Bronchial epithelial cell (primary cell): ENCODE data around the gene HIRA. TPM values are rescaled to one million over a fixed set of nuclear protein-coding genes. Genes with fewer than 3 reads are reported as not detected.

Source experiments
- DNase-seq: peaks from one replicate; pipeline ENCODE4 v3.0.0-alpha.2; 2010; ENCODE audit warnings: low read depth
- FAIRE-seq: peaks from 2 replicates; lab custom pipeline; 2011; peaks lifted over from hg19 to GRCh38; lab: Jason Lieb, UNC
- H3K27me3 ChIP-seq: 2 replicates; pipeline ENCODE4 v1.5.1; 2011; ENCODE audit warnings: low read length; ENCODE audit not compliant: control insufficient read depth, insufficient read depth
- H3K36me3 ChIP-seq: 2 replicates; pipeline ENCODE4 v1.5.1; 2011; ENCODE audit warnings: low read length; ENCODE audit not compliant: control insufficient read depth, insufficient read depth
- H3K4me3 ChIP-seq: 2 replicates; pipeline ENCODE4 v1.5.1; 2011; ENCODE audit warnings: mild to moderate bottlenecking, low read depth, low read length, control low read depth
- CTCF ChIP-seq: IDR thresholded peaks from 2 replicates; pipeline ENCODE4 v1.5.1; 2011; ENCODE audit warnings: mild to moderate bottlenecking, moderate library complexity, low read length, control low read depth, inconsistent platforms; ENCODE audit not compliant: insufficient read depth, severe bottlenecking
- total RNA-seq: library from RNA; depleted of rRNA; stranded (reverse); fragments of >200 nt; gene quantifications from 2 replicates; pipeline ENCODE4 v1.2.1, GENCODE V29; 2014

Gene HIRA
- total RNA-seq, 1 donor from 2014 or later, result 22.4 TPM

- no peak for TF ChIP-seq CTCF
- DNase-seq (no peak), FAIRE-seq (no peak)
- Histone ChIP-seq H3K4me3 (no peak overlapping the region), H3K36me3 (peaks cover 1% of the 10 kb centered on the region), H3K27me3 (no peaks in the 10 kb centered on the region)
Observed at GRCh38 chr22:19285831-19286230, 145.7 kb downstream of the HIRA start.

Other genes with a start within 250 kb of the HIRA start
- gene CLTCL1, start 140.0 kb downstream of the HIRA start, total RNA-seq, result 13.7 and 20.2 TPM in 2 replicates
- gene MRPL40, start 812 bp upstream of the HIRA start, total RNA-seq, result 60.8 and 61.7 TPM in 2 replicates
- 25.3 and 38.9 TPM in 2 replicates for gene C22orf39, start 16.0 kb upstream of the HIRA start, total RNA-seq
- 66.9 and 77.8 TPM in 2 replicates for gene UFD1, start 47.5 kb upstream of the HIRA start, total RNA-seq
- gene CDC45, start 48.2 kb upstream of the HIRA start, total RNA-seq, result 0.26 and 1.2 TPM in 2 replicates
- gene CLDN5, start 92.7 kb upstream of the HIRA start, total RNA-seq, result 0.38 and 2.4 TPM in 2 replicates